LHCN-M2 (cell line): ENCODE measurements around the gene RTKN2. TPM values are rescaled to one million over a fixed set of nuclear protein-coding genes. Genes with fewer than 3 reads are reported as not detected.

Experiments used
- total RNA-seq: library from RNA; depleted of rRNA; stranded (reverse); fragments of >200 nt; gene quantifications from 2 replicates; pipeline ENCODE4 v1.2.3, GENCODE V29; 2014; rRNA removed

RTKN2 gene
- total RNA-seq, 1 experiment from 2014 or later = 8.6 TPM

Other genes starting within 250 kb of the RTKN2 start
- 5.3 and 6.2 TPM in 2 replicates for gene ZNF365, start 105.5 kb upstream of the RTKN2 start, total RNA-seq